ENCODE measurements around the gene NLGN4Y. TPM values are rescaled to one million over a fixed set of nuclear protein-coding genes. Genes with fewer than 3 reads are reported as not detected.
A peak's percentile ranks its signal among the peaks of the same experiment; 100 is the strongest.
"Not testable (repeated sequence)": the region's sequence is repeated elsewhere in the genome, so short reads cannot be mapped to it uniquely, and the experiment has no call there.

NLGN4Y gene
- total and polyA plus RNA-seq, 2 of the 13 experiments (the other 11 are each of a cell fraction or from before 2014, with no cell fraction given), result 6.0 to 16.5 TPM

DNA sequence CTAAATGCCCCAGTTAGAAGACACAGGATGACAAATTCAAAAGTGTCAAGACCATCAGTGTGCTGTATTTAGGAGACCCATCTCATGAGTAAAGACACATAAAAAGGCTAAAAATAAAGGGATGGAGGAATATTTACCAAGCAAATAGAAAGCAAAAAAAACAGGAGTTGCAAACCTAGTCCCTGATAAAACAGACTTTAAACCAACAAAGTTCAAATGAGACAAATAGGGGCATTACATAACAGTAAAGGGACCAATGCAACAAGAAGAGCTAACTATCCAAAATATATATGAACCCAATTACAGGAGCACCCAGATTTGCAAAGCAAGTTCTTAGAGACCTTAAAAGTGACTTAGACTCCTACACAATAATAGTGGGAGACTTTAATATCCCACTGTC, 336.1 kb downstream of the NLGN4Y start:
- Histone ChIP-seq H3K9me3 (ENCODE audit: low read length) (no peaks in the 10 kb centered on the region), H3K9ac (ENCODE audit: insufficient read depth, low read depth, low read length) (no peak overlapping the region), H3K4me3 (replicated peaks in 1 of 3; ENCODE audit: insufficient read depth in 1 of 3, low read depth in 2 of 3, low read length in 3 of 3) (no peak overlapping the region; a peak in 1 of 6 replicates), H4K20me1 (ENCODE audit: insufficient read depth, low read length) (no peaks in the 10 kb centered on the region), H3K36me3 (replicated peaks in 1 of 2; ENCODE audit: control insufficient read depth in 1 of 2, insufficient read depth in 2 of 2, low read length in 2 of 2) (no peaks in the 10 kb centered on the region), H3K4me1 (ENCODE audit: insufficient read depth, low read length) (peaks cover 10% of the 10 kb centered on the region), H2AFZ (ENCODE audit: low read length) (no peak overlapping the region), H3K4me2 (ENCODE audit: low read depth, low read length) (peak overlapping the region; percentile 60; the same call in 1 of the 2 replicates), H3K27ac (ENCODE audit: extremely low read length, insufficient read depth, low read length) (no peak overlapping the region), H3K27me3 (ENCODE audit: control insufficient read depth in 1 of 2, insufficient read depth in 2 of 2, low read length in 2 of 2) (no peaks in the 10 kb centered on the region), H3K79me2 (ENCODE audit: insufficient read depth, low read length) (no peaks in the 10 kb centered on the region)
- POLR2A ChIA-PET, result no interaction called here
- intact Hi-C loops (cut with micrococcal nuclease; ENCODE audit: unreplicated experiment) (no loop called here), in situ Hi-C loops (cut with HindIII; ENCODE audit: extremely low pct_ligation_motif_present, low pct_unique_long_range_greater_than_20kb) (no loop called here)
- CTCF ChIA-PET (ENCODE audit: low intra/inter-chr PET ratio, low total read pairs), result no interaction called here
- no TSS peak for BruUV-seq (replicated peaks)
- TF ChIP-seq HMG20A (CRISPR knock-in tag; IDR thresholded peaks at IDR 0.05; ENCODE audit: borderline replicate concordance), result no peak
- no peak for TF ChIP-seq ARHGAP35 (CRISPR knock-in tag; IDR thresholded peaks at IDR 0.05; ENCODE audit: borderline replicate concordance)
- no peak for TF ChIP-seq TBX3 (IDR thresholded peaks at IDR 0.05; ENCODE audit: borderline replicate concordance)
- TF ChIP-seq ZNF709 (CRISPR knock-in tag; IDR thresholded peaks at IDR 0.05), result no peak
- TF ChIP-seq EED (CRISPR knock-in tag; IDR thresholded peaks at IDR 0.05), result no peak
- TF ChIP-seq EZH2 (conservative IDR thresholded peaks at IDR 0.05; ENCODE audit: low read depth, low read length), result no peak
- no peak for TF ChIP-seq ZNF816 (CRISPR knock-in tag; IDR thresholded peaks at IDR 0.05; ENCODE audit: borderline replicate concordance)
- no peak for TF ChIP-seq ZNF382 (CRISPR knock-in tag; IDR thresholded peaks at IDR 0.05; ENCODE audit: borderline replicate concordance)
- TF ChIP-seq ZBTB40 (IDR thresholded peaks at IDR 0.05), result no peak
- TF ChIP-seq ZBTB40 (CRISPR knock-in tag; IDR thresholded peaks at IDR 0.05), result no peak
- no peak for TF ChIP-seq ZNF577 (CRISPR knock-in tag; IDR thresholded peaks at IDR 0.05; ENCODE audit: borderline replicate concordance, low read depth)
- ATAC-seq, result no peak
- DNase-seq (ENCODE audit: low spot score), result no peak
- FAIRE-seq, result no peak

DNA sequence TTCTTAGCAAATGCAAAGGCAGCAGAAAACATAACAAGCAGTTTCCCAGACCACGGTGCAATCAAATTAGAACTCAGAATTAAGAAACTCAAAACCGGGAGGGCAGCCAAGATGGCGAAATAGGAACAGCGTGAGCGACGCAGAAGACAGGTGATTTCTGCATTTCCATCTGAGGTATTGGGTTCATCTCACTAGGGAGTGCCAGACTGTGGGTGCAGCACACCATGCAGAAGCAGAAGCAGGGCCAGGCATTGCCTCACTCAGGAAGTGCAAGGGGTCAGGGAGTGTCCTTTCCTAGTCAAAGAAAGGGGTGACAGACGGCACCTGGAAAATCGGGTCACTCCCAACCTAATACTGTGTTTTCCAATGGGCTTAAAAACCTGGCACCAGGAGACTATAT, 336.7 kb downstream of the NLGN4Y start:
- CTCF ChIA-PET (ENCODE audit: low intra/inter-chr PET ratio, low total read pairs), result not testable (repeated sequence)

More for the DNA sequence above, 336.7 kb downstream of the NLGN4Y start:
- H3K79me2 ChIP-seq (ENCODE audit: insufficient read depth, low read length); DNase-seq (ENCODE audit: low spot score); H4K20me1 ChIP-seq (ENCODE audit: insufficient read depth, low read length); FAIRE-seq; H3K27me3 ChIP-seq (ENCODE audit: control insufficient read depth in 1 of 2, insufficient read depth in 2 of 2, low read length in 2 of 2); H3K9ac ChIP-seq (ENCODE audit: insufficient read depth, low read depth, low read length); H3K36me3 ChIP-seq (replicated peaks in 1 of 2; ENCODE audit: control insufficient read depth in 1 of 2, insufficient read depth in 2 of 2, low read length in 2 of 2); in situ Hi-C loops (cut with HindIII; ENCODE audit: extremely low pct_ligation_motif_present, low pct_unique_long_range_greater_than_20kb); POLR2A ChIA-PET; H3K27ac ChIP-seq (ENCODE audit: extremely low read length, insufficient read depth, low read length); BruUV-seq (replicated peaks); ATAC-seq; H3K9me3 ChIP-seq (ENCODE audit: low read length); intact Hi-C loops (cut with micrococcal nuclease; ENCODE audit: unreplicated experiment); H2AFZ ChIP-seq (ENCODE audit: low read length): not testable (repeated sequence)
- peak overlapping the region in 2 of 3 experiments; percentile 24 to 52; a peak in 4 of 6 replicates for H3K4me3 ChIP-seq (replicated peaks in 1 of 3; ENCODE audit: insufficient read depth in 1 of 3, low read depth in 2 of 3, low read length in 3 of 3)
- peaks cover 10% of the 10 kb centered on the region for H3K4me1 ChIP-seq (ENCODE audit: insufficient read depth, low read length)
- WGBS (ENCODE audit: low lambda C conversion rate), result 17% methylated on average over 2 of the region's 8 CpGs
- peak overlapping the region; percentile 60 for H3K4me2 ChIP-seq (ENCODE audit: low read depth, low read length)

Data from HepG2 (cell line).